NB4 (cell line): ENCODE measurements around the gene PNMT.

ENCODE experiments used
- DNase-seq: peaks from one replicate; pipeline ENCODE4 v3.0.0; 2010; ENCODE audit warnings: low read depth
- H3K4me3 ChIP-seq: one replicate; pipeline ENCODE4 v1.5.1; 2011; ENCODE audit warnings: mild to moderate bottlenecking, low read depth, low read length, moderate library complexity
- MYC ChIP-seq: IDR thresholded peaks from 2 replicates; pipeline ENCODE4 v1.6.1; 2011; ENCODE audit warnings: low read depth, low read length
- POLR2A ChIP-seq: IDR thresholded peaks from 2 replicates; pipeline ENCODE4 v1.6.1; 2011; ENCODE audit warnings: mild to moderate bottlenecking; ENCODE audit not compliant: insufficient read length; ENCODE audit errors: extremely low read depth
- TF ChIP-seq, protein P1 (sequence below): IDR thresholded peaks from 2 replicates; pipeline ENCODE4 v1.6.1; 2011; ENCODE audit warnings: low read depth, low read length
- TF ChIP-seq, protein P2 (sequence below): IDR thresholded peaks from one replicate; pipeline ENCODE4 v1.5.1; 2012; ENCODE audit warnings: low read depth, low read length

Gene PNMT

DNA sequence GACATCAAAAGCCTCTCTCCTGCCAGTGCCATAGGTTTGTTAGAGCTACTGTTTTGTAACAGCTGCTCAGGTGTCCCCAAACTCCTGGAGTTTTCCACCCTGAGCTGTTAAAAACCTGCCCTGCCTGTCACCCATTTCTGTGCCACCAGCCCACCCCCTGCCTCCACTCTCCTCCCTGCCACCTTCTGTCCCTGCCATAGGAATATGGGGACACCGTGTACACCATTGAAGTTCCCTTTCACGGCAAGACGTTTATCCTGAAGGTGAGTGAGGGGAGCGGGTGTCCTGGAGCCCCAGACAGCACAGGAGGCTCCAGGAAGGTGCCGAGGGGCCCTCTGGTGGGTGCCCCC is 8.3 kb upstream of the PNMT start:
- H3K4me3 ChIP-seq, result no peak overlapping the region
- DNase-seq, result no peak
- TF ChIP-seq MYC (no peak), POLR2A (no peak)
- TF ChIP-seq, protein P1, sequence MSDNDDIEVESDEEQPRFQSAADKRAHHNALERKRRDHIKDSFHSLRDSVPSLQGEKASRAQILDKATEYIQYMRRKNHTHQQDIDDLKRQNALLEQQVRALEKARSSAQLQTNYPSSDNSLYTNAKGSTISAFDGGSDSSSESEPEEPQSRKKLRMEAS, result no peak
- TF ChIP-seq, protein P2, sequence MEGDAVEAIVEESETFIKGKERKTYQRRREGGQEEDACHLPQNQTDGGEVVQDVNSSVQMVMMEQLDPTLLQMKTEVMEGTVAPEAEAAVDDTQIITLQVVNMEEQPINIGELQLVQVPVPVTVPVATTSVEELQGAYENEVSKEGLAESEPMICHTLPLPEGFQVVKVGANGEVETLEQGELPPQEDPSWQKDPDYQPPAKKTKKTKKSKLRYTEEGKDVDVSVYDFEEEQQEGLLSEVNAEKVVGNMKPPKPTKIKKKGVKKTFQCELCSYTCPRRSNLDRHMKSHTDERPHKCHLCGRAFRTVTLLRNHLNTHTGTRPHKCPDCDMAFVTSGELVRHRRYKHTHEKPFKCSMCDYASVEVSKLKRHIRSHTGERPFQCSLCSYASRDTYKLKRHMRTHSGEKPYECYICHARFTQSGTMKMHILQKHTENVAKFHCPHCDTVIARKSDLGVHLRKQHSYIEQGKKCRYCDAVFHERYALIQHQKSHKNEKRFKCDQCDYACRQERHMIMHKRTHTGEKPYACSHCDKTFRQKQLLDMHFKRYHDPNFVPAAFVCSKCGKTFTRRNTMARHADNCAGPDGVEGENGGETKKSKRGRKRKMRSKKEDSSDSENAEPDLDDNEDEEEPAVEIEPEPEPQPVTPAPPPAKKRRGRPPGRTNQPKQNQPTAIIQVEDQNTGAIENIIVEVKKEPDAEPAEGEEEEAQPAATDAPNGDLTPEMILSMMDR, result no peak

DNA sequence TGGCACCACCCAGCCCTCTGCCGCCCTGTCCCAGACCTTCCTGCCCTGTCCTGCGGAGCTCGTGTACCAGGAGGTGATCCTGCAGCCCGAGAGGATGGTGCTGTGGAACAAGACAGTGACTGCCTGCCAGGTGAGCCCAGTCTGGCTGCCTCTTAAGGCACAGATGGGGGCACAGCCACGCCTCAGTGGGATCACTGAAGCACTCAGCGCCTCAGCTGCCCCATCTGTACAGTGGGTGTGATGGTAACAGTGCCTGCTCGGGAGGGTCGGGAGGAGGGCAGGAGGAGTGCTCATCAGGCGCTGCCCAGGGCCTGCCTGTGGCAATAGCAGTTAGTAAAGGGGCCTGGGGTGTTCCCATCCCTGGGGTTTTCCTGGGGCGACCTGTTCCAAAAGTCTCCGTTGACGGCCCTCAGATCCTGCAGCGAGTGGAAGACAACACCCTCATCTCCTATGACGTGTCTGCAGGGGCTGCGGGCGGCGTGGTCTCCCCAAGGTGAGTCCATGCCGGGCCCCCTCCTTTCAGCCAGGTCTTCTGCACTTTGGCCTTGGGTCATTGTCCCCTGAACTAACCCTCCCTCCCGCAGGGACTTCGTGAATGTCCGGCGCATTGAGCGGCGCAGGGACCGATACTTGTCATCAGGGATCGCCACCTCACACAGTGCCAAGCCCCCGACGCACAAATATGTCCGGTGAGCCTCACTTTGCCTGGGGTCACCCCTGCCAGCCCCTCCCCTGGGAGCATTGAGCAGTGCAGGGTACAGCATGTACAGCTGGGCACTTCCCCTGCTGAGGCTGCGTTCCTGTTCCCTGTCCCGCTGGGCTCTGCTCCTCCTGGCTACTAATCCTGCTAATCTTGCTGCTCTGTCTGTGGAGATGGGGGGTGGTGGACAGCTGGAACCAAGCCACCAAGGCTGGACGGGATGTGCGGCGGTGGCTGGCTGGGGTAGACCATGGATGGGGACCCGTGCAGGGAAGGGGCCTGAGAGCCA is 7.6 kb upstream of the PNMT start:
- H3K4me3 ChIP-seq, result no peak overlapping the region
- TF ChIP-seq MYC (no peak), POLR2A (no peak)
- TF ChIP-seq, protein P1, result no peak
- TF ChIP-seq, protein P2, result no peak
- no peak for DNase-seq

DNA sequence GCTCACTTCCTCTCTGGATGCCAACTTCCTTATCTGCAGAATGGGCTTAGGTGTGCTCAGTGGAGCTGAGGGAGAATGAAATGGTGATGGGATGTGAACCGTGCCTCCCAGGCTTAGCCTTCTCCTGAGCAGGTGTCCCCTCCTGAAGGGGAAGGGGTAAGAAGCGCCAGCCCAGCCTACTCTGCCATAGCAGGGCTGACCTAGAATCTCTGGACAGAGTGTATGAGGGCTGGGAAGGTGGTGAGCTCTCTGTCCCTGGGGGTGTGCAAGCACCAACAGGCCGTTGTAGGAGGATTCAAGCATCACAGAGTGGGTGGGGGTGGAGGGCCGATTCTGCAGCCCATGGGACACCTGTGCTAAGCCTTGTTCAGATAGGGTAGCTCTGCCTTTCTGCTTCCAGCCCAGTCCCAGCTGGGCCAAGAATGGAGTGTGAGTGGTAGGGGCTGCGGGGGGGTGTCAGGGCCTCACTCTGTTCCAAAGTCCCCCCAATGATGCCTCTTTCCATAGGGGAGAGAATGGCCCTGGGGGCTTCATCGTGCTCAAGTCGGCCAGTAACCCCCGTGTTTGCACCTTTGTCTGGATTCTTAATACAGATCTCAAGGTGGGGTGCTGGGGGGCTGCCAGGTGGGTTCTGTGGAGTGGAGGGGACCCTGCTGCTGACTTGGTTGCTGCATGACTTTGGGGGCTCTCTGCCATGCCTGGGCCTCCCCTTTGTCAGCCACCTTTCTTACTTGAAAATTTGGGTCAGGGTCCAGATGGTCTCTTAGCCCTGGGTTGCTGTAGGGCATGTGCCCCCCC is 6.3 kb upstream of the PNMT start:
- TF ChIP-seq, protein P1, result no peak
- no peak for TF ChIP-seq POLR2A
- TF ChIP-seq, protein P2, result no peak
- TF ChIP-seq MYC, result no peak
- no peak overlapping the region for H3K4me3 ChIP-seq
- DNase-seq, result no peak

DNA sequence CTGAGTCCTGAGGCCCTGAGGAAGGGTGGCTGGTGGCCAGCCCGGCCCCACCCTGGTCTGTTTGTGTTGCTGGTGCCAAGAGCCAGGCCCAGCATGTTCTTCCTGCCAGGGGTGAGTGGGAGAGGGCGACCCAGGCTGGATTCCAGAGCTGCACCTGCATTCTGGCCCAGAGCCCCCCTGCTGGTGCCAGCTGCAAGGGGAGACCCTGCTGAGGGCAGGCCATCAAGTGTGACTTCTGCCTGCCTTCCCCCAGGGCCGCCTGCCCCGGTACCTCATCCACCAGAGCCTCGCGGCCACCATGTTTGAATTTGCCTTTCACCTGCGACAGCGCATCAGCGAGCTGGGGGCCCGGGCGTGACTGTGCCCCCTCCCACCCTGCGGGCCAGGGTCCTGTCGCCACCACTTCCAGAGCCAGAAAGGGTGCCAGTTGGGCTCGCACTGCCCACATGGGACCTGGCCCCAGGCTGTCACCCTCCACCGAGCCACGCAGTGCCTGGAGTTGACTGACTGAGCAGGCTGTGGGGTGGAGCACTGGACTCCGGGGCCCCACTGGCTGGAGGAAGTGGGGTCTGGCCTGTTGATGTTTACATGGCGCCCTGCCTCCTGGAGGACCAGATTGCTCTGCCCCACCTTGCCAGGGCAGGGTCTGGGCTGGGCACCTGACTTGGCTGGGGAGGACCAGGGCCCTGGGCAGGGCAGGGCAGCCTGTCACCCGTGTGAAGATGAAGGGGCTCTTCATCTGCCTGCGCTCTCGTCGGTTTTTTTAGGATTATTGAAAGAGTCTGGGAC is 5.5 kb upstream of the PNMT start:
- no peak for DNase-seq
- TF ChIP-seq, protein P1, result no peak
- H3K4me3 ChIP-seq, result no peak overlapping the region

DNA sequence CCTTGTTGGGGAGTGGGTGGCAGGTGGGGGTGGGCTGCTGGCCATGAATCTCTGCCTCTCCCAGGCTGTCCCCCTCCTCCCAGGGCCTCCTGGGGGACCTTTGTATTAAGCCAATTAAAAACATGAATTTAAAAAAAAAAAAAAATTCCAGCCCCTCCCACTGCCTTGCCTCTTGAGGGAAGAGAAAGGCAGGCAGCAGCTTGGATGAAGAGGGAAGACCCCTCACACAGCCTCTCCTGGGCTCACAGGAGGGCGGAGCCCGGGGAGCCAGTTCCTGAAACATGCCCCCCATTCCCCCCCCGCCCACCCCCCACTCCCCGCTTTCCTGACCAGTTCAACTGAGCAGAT is 4.9 kb upstream of the PNMT start:
- H3K4me3 ChIP-seq, result no peak overlapping the region
- TF ChIP-seq POLR2A (no peak), MYC (no peak)
- TF ChIP-seq, protein P1, result no peak
- TF ChIP-seq, protein P2, result no peak
- DNase-seq, result no peak
